H1 (cell line): ENCODE measurements around the gene OCIAD1. TPM values are rescaled to one million over a fixed set of nuclear protein-coding genes. Genes with fewer than 3 reads are reported as not detected.

Experiments used
- CTCF ChIA-PET: fragments of 300-600 bp; sonication (Branson Sonifier 250); formaldehyde crosslinking; loops from one replicate; lab custom pipeline; 2021; ENCODE audit not compliant: partially characterized antibody; lab: Charles Lee
- POLR2A ChIA-PET: fragments of 300-600 bp; sonication (Branson Sonifier 250); formaldehyde crosslinking; loops from one replicate; lab custom pipeline; 2021; ENCODE audit warnings: inconsistent platforms; ENCODE audit not compliant: partially characterized antibody; lab: Charles Lee
- DNase-seq, 2 experiments: peaks; one replicate each; pipeline versions ENCODE4 v3.0.0 to v3.0.0-alpha.2; 2010 to 2022; ENCODE audit warnings: low spot score in 2 of 2, low read depth in 1 of 2, mixed read lengths in 1 of 2
- FAIRE-seq: peaks from 2 replicates; lab custom pipeline; 2011; peaks lifted over from hg19 to GRCh38; lab: Jason Lieb, UNC
- H2AFZ ChIP-seq: 2 replicates; pipeline ENCODE4 v1.8.1; 2012; ENCODE audit warnings: low read length, inconsistent platforms
- H2AK5ac ChIP-seq: 2 replicates; pipeline ENCODE4 v1.6.1; 2013; ENCODE audit warnings: low read depth, low read length
- H2BK120ac ChIP-seq: replicated peaks from 2 replicates; pipeline ENCODE3; 2013; ENCODE audit warnings: low read depth, low read length, inconsistent platforms
- H2BK12ac ChIP-seq: 2 replicates; pipeline ENCODE4 v1.6.1; 2013; ENCODE audit warnings: low read depth, low read length
- H2BK15ac ChIP-seq: 2 replicates; pipeline ENCODE4 v1.6.1; 2013; ENCODE audit warnings: low read length
- H2BK20ac ChIP-seq: 2 replicates; pipeline ENCODE4 v1.6.1; 2013; ENCODE audit warnings: low read length
- H2BK5ac ChIP-seq: 2 replicates; pipeline ENCODE4 v1.6.1; 2013; ENCODE audit warnings: low read depth, low read length
- H3K14ac ChIP-seq: 2 replicates; pipeline ENCODE4 v1.6.1; 2013; ENCODE audit warnings: inconsistent platforms; ENCODE audit not compliant: insufficient read length
- H3K18ac ChIP-seq: 2 replicates; pipeline ENCODE4 v1.6.1; 2013; ENCODE audit warnings: low read length; ENCODE audit errors: extremely low read depth
- H3K23ac ChIP-seq: 2 replicates; pipeline ENCODE4 v1.6.1; 2013; ENCODE audit warnings: inconsistent platforms; ENCODE audit not compliant: insufficient read length
- H3K23me2 ChIP-seq: 2 replicates; pipeline ENCODE4 v1.6.1; 2013; ENCODE audit warnings: low read depth, low read length
- H3K27ac ChIP-seq: 2 replicates; pipeline ENCODE4 v1.6.1; 2011; ENCODE audit warnings: low read depth, low read length, inconsistent platforms
- H3K27me3 ChIP-seq, 4 experiments: replicated peaks in 1 of 4; 1 replicate in 1 of 4; 2 replicates in 3 of 4; pipeline versions ENCODE4 v1.6.1 to v1.8.1; 2011 to 2013; ENCODE audit warnings: low read length in 3 of 4, mild to moderate bottlenecking in 3 of 4, inconsistent platforms in 2 of 4, mixed read lengths in 2 of 4, moderate library complexity in 1 of 4; ENCODE audit not compliant: control insufficient read depth in 3 of 4, insufficient read depth in 3 of 4; ENCODE audit errors: extremely low read depth in 1 of 4
- H3K36me3 ChIP-seq, 4 experiments: 2 replicates each; pipeline versions ENCODE4 v1.6.1 to v1.8.1; 2011 to 2013; ENCODE audit warnings: mild to moderate bottlenecking in 4 of 4, low read length in 3 of 4, moderate library complexity in 2 of 4, control low read depth in 1 of 4, inconsistent platforms in 1 of 4; ENCODE audit not compliant: insufficient read depth in 4 of 4, control insufficient read depth in 2 of 4
- H3K4ac ChIP-seq: replicated peaks from 2 replicates; pipeline ENCODE3; 2013; ENCODE audit warnings: low read length, low read depth, mixed read lengths, inconsistent platforms; ENCODE audit not compliant: insufficient read length
- H3K4me1 ChIP-seq, 4 experiments: replicated peaks in 1 of 4; 1 replicate in 1 of 4; 2 replicates in 3 of 4; pipeline versions ENCODE4 v1.6.1 to v1.8.1; 2011 to 2013; ENCODE audit warnings: low read length in 3 of 4, inconsistent platforms in 2 of 4, mixed read lengths in 1 of 4; ENCODE audit not compliant: insufficient read depth in 4 of 4, control insufficient read depth in 3 of 4
- H3K4me2 ChIP-seq, 2 experiments: 2 replicates each; pipeline versions ENCODE4 v1.6.1 to v1.8.1; 2011 to 2013; ENCODE audit warnings: low read depth in 2 of 2, low read length in 2 of 2, control low read depth in 1 of 2, inconsistent platforms in 1 of 2, mild to moderate bottlenecking in 1 of 2; ENCODE audit not compliant: insufficient read depth in 1 of 2
- H3K4me3 ChIP-seq, 4 experiments: fragments of 200-600, 300-600 bp in 1 of 4; sonication (generic), shearing (Covaris generic), sonication (Bioruptor Twin) in 1 of 4; 2 replicates each; pipeline versions ENCODE4 v1.5.1 to v1.8.1; 2011 to 2016; ENCODE audit warnings: low read length in 4 of 4, low read depth in 3 of 4, control low read depth in 2 of 4, inconsistent platforms in 2 of 4, mild to moderate bottlenecking in 2 of 4, mixed read lengths in 1 of 4, moderate library complexity in 1 of 4; ENCODE audit not compliant: insufficient read depth in 2 of 4; ENCODE audit errors: extremely low read depth in 1 of 4
- H3K56ac ChIP-seq: replicated peaks from 2 replicates; pipeline ENCODE3; 2013; ENCODE audit warnings: low read depth, mild to moderate bottlenecking, mixed read lengths, low read length, inconsistent platforms; ENCODE audit not compliant: insufficient read length
- H3K79me1 ChIP-seq: 2 replicates; pipeline ENCODE4 v1.6.1; 2013; ENCODE audit warnings: low read depth, low read length, control low read depth
- H3K79me2 ChIP-seq, 2 experiments: 2 replicates each; pipeline versions ENCODE4 v1.6.1 to v1.8.1; 2012 to 2013; ENCODE audit warnings: low read length in 2 of 2, mild to moderate bottlenecking in 2 of 2, inconsistent platforms in 1 of 2; ENCODE audit not compliant: insufficient read depth in 2 of 2, control insufficient read depth in 1 of 2
- H3K9ac ChIP-seq, 4 experiments: replicated peaks in 1 of 4; 1 replicate in 1 of 4; 2 replicates in 3 of 4; pipeline versions ENCODE4 v1.6.1 to v1.8.1; 2011 to 2013; ENCODE audit warnings: low read depth in 3 of 4, low read length in 3 of 4, control low read depth in 2 of 4, mild to moderate bottlenecking in 2 of 4, moderate library complexity in 2 of 4, inconsistent platforms in 1 of 4; ENCODE audit errors: extremely low read depth in 1 of 4
- H3K9me3 ChIP-seq, 2 experiments: 2 replicates each; pipeline versions ENCODE4 v1.6.1 to v1.8.1; 2012 to 2013; ENCODE audit warnings: mild to moderate bottlenecking in 2 of 2, moderate library complexity in 2 of 2, control low read depth in 1 of 2, inconsistent platforms in 1 of 2, low read depth in 1 of 2, low read length in 1 of 2, mixed read lengths in 1 of 2; ENCODE audit not compliant: insufficient read depth in 2 of 2
- H4K20me1 ChIP-seq, 2 experiments: replicated peaks in 1 of 2; 2 replicates each; pipeline versions ENCODE3 to v1.8.1; 2011 to 2013; ENCODE audit warnings: inconsistent platforms in 2 of 2, low read length in 2 of 2, mild to moderate bottlenecking in 1 of 2; ENCODE audit not compliant: insufficient read depth in 2 of 2, control insufficient read depth in 1 of 2
- H4K5ac ChIP-seq: 2 replicates; pipeline ENCODE4 v1.6.1; 2013; ENCODE audit warnings: low read length, low read depth, mixed read lengths, inconsistent platforms; ENCODE audit not compliant: insufficient read length
- H4K8ac ChIP-seq: 2 replicates; pipeline ENCODE4 v1.8.0; 2013; ENCODE audit warnings: mild to moderate bottlenecking, moderate library complexity, low read length, inconsistent platforms; ENCODE audit not compliant: insufficient read depth; ENCODE audit errors: extremely low read depth
- H4K91ac ChIP-seq: replicated peaks from 2 replicates; pipeline ENCODE3; 2013; ENCODE audit warnings: low read length, mixed read lengths, inconsistent platforms; ENCODE audit not compliant: insufficient read length
- EP300 ChIP-seq, 2 experiments: IDR thresholded peaks; 1 replicate in 1 of 2; 2 replicates in 1 of 2; pipeline ENCODE4 v1.6.1; 2011 to 2012; ENCODE audit warnings: low read depth in 2 of 2, low read length in 2 of 2, mild to moderate bottlenecking in 2 of 2, borderline replicate concordance in 1 of 2, inconsistent platforms in 1 of 2, moderate library complexity in 1 of 2
- WGBS, 2 experiments: shearing (Covaris generic) in 1 of 2; methylation state at CpG; one replicate each; pipeline versions ENCODE4 v1.1.6 to v1.1.7; 2013 to 2015; ENCODE audit warnings: low lambda C conversion rate in 2 of 2, mixed read lengths in 2 of 2, inconsistent platforms in 1 of 2, low coverage in 1 of 2, missing lambda C conversion rate in 1 of 2; ENCODE audit not compliant: insufficient replicate concordance in 2 of 2, insufficient coverage in 1 of 2, insufficient read length in 1 of 2; ENCODE audit errors: extremely low coverage in 1 of 2, missing lambda C conversion rate in 1 of 2; 5-methylcytosine and 5-hydroxymethylcytosine counted together
- polyA plus RNA-seq, 7 experiments: library from polyadenylated mRNA; depleted of rRNA in 3 of 7; stranded (reverse) in 5 of 7; unstranded in 2 of 7; fragments of >200 nt in 5 of 7; fragments of 200-250 nt in 2 of 7; gene quantifications; 1 replicate in 5 of 7; 2 replicates in 1 of 7; 4 replicates in 1 of 7; pipeline versions ENCODE4 v1.2.1 to v1.2.3, GENCODE V29; 2011 to 2013; ENCODE audit warnings: missing spikeins in 2 of 7, mixed read lengths in 2 of 7
- total RNA-seq: library from RNA; stranded (reverse); fragmentation: NEBNext Ultra II Directional; extraction: Animal tissue kit (Norgen Biotek cat#: 25700); gene quantifications from 2 replicates; pipeline ENCODE4 v1.2.1, GENCODE V29; 2021

The OCIAD1 gene
- total and polyA plus RNA-seq, 2 of the 8 experiments (the other 6 are each of a cell fraction or from before 2014, with no cell fraction given) = 79.9 to 163 TPM

DNA sequence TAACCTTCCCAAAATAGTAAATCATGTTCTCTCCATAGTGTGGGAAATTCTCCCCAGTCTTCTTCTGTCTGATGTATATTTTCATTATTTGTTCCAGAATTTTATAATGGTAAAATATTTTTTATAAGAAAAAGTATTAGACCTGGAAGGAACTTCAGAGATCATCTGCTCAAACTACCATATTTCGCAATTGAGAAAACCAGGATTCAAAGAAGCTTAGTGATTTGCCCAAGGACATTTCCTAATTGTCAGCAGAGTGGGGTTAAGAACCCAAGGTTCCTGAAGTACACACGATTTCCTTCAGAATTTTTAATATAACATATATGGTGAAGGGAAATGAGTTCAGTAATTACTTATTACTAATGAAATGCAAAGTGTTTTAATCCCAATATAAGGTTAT is 24.1 kb downstream of the OCIAD1 start:
- no peak overlapping the region for H4K8ac ChIP-seq
- 86% methylated on average over 2 of the region's 2 CpGs; no CpG with 5 or more reads in 1 of the 2 experiments for WGBS, 2 experiments
- H2BK120ac ChIP-seq = no peak overlapping the region
- no peak overlapping the region for H3K18ac ChIP-seq
- no peak overlapping the region for H4K5ac ChIP-seq
- H3K36me3 ChIP-seq = peaks cover 4 to 69% (median 24%) of the 10 kb centered on the region in 4 experiments; a peak in 7 of 8 replicates
- H3K79me1 ChIP-seq = no peaks in the 10 kb centered on the region
- no peak overlapping the region for H4K91ac ChIP-seq
- H2BK5ac ChIP-seq = no peak overlapping the region
- H2BK15ac ChIP-seq = no peak overlapping the region
- no peaks in the 10 kb centered on the region for H3K4me1 ChIP-seq
- no peak overlapping the region for H2BK12ac ChIP-seq
- no peak overlapping the region for H2AK5ac ChIP-seq
- H3K9me3 ChIP-seq = no peaks in the 10 kb centered on the region
- H3K79me2 ChIP-seq = no peaks in the 10 kb centered on the region
- ChIA-PET CTCF (no interaction called here), POLR2A (interaction anchor here (0.8 to 1.5 kb wide), 2 partner anchors 9 to 14 kb away, joined by 3 to 5 read pairs; no protein-coding TSS in a partner anchor)
- no peak overlapping the region for H3K4ac ChIP-seq
- no peak overlapping the region for H2BK20ac ChIP-seq
- no peak overlapping the region for H3K4me3 ChIP-seq
- H3K23ac ChIP-seq = no peak overlapping the region
- H4K20me1 ChIP-seq = peaks cover 2 to 3% of the 10 kb centered on the region in 2 experiments
- H3K56ac ChIP-seq = no peak overlapping the region
- no peak overlapping the region for H3K4me2 ChIP-seq
- no peaks in the 10 kb centered on the region for H3K27me3 ChIP-seq
- no peak for DNase-seq
- H3K23me2 ChIP-seq = no peaks in the 10 kb centered on the region
- no peak overlapping the region for H2AFZ ChIP-seq
- no peak for FAIRE-seq
- H3K14ac ChIP-seq = no peak overlapping the region
- no peak overlapping the region for H3K27ac ChIP-seq
- no peak overlapping the region for H3K9ac ChIP-seq
- no peak for TF ChIP-seq EP300 (IDR thresholded peaks at IDR 0.05; ENCODE audit: borderline replicate concordance in 1 of 2, low read depth in 2 of 2, low read length in 2 of 2)
